Adipocyte (in vitro differentiated cells): ENCODE measurements around the gene TLE2.
A peak's percentile ranks its signal among the peaks of the same experiment; 100 is the strongest.

ENCODE experiments used
- DNase-seq: peaks from one replicate; pipeline ENCODE4 v3.0.0-alpha.2; 2015; ENCODE audit warnings: low read depth
- H3K27me3 ChIP-seq: replicated peaks from 2 replicates; pipeline ENCODE4 v1.7.0; 2013; ENCODE audit warnings: mild to moderate bottlenecking, low read length, moderate library complexity; ENCODE audit not compliant: control insufficient read depth, insufficient read depth
- H3K36me3 ChIP-seq: 2 replicates; pipeline ENCODE4 v1.7.0; 2013; ENCODE audit warnings: low read length, mild to moderate bottlenecking, moderate library complexity; ENCODE audit not compliant: control insufficient read depth, insufficient read depth, severe bottlenecking
- H3K4me1 ChIP-seq: 2 replicates; pipeline ENCODE4 v1.7.0; 2013; ENCODE audit warnings: mild to moderate bottlenecking, low read length, moderate library complexity; ENCODE audit not compliant: control insufficient read depth, insufficient read depth
- H3K4me3 ChIP-seq: 2 replicates; pipeline ENCODE4 v1.7.0; 2013; ENCODE audit warnings: mild to moderate bottlenecking, low read length, moderate library complexity
- H3K9ac ChIP-seq: 2 replicates; pipeline ENCODE4 v1.7.0; 2013; ENCODE audit warnings: mild to moderate bottlenecking, low read length, moderate library complexity
- H3K9me3 ChIP-seq: 2 replicates; pipeline ENCODE4 v1.7.0; 2013; ENCODE audit warnings: mild to moderate bottlenecking, low read length, moderate library complexity; ENCODE audit not compliant: control insufficient read depth

TLE2 gene

DNA sequence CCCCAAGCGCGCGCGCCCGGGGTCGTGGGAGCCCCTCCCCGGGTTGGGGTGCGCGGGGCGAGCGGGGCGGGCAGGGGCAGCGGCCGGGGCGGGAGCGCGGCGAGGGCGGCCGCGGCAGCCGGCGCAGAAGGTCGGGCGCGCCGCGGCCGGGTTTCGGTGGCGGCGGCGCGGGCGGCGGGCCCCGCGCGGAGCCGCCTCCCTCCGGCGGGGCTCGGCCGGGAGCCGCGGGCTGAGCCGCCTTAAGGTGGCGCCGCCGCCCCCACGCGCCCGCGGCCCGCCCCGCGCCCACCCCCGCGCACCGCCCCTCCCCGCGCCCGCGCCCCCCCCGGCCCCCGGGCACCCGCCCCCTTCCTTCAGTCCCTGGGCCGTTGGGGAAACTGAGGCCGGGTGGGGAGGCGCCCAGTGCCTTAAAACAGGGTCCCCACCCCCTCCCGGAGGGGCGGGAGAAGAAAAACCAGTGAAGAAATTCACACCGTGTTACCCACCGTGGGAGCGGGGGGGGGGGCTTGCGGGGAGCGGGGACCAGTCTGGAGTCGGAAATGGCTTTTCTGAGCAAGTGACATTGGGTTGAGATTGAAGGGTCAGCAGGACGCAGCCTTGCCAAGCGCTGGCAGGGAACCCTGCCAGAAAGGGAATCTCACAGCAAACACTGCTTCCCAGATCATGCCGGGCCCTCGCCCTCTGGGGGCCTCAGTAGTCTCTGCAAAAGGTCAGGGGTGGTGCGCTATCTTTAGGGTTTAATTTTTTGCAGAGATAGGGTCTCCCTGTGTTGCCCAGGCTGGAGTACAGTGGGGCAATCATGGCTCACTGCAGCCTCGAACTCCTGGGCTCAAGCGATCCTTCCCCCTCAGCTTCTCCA is at the start of gene TLE2:
TLE2 (minus strand) TSS at position 216 of the 859 bp plus-strand sequence. CDS start 376 bp downstream, outside the sequence.
- Histone ChIP-seq H3K4me3 (peak within 1 kb of the TSS; percentile 66), H3K9me3 (no peaks in the 10 kb centered on the region), H3K27me3 (peaks cover 27% of the 10 kb centered on the region), H3K4me1 (peaks cover under 1% of the 10 kb centered on the region), H3K9ac (peak within 1 kb of the TSS; percentile 72), H3K36me3 (no peaks in the 10 kb centered on the region)
- peak; percentile 59 for DNase-seq

DNA sequence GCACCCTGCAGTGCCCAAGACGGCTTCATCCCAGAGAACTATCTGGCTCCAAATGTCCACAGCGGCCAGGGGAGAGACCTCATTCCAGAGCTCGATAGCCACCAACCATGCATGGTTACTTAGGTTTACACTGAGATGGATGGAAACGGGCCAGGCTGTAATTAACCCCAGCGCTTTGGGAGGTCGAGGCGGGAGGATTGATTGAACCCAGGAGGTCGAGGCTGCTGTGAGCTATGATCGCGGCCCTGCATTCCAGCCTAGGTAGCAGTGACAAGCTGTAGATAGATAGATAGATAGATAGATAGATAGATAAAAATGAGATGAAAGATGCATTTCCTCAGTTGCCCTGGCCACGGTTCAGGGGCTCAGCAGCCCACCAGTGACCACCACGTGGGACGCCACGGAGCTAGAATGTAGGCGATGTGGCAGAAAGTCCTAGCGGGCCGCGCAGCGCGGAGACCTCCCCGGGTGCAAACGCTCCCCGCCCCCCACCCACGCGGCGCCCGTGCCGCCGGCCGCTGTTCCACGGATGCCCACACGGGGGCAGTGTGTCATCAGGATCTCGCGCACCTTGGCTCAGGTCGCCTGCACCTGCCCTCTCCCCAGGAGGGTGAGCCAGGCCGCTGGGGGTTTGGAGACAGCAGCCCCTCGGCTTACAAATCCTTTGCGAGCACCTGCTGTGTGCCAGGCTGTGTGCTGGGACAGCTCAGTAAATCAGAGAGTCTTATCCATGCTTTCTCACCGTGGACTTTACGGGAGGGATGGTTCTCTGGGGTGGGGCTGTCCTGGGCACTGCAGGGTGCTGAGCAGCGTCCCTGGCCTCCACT is 46.7 kb upstream of the TLE2 start:
- peak; percentile 72 for DNase-seq
- H3K4me3 ChIP-seq: peak overlapping the region; percentile 51
- no peaks in the 10 kb centered on the region for H3K9me3 ChIP-seq
- no peak overlapping the region for H3K9ac ChIP-seq
- no peaks in the 10 kb centered on the region for H3K27me3 ChIP-seq
- peaks cover 5% of the 10 kb centered on the region for H3K4me1 ChIP-seq
- H3K36me3 ChIP-seq: no peaks in the 10 kb centered on the region

DNA sequence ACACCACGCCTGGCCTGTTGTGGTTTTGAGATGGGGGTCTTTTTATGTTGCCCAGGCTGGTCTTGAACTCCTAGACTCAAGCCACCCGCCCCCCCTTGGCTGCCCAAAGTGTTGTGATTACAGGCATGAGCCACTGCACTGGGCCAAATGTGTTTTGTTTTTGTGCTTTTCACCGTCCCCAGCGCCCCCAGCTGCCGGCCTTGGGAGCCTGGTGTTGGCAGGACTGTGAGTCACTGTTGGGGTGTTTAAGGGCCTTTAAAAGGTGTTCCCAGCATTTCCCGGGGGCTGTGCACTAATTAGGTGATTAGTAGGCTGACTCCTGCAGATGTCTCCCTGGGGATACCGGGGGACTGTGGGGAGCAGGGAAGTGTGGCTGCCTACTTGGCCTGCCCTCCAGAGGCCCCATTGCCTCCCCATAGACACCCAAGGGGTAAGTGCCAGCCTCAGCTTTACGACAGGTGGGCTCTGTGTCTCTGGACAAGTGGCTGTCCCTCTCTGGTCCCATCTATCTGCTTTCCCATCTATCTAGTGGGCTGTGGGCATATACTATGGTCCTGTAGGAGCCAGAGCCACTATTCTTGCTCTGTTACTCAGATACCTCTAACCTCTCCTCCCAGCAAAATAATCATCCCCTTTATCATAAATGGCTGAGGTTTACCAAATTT is 45.0 kb upstream of the TLE2 start:
- Histone ChIP-seq H3K27me3 (no peaks in the 10 kb centered on the region), H3K4me1 (no peaks in the 10 kb centered on the region), H3K9me3 (no peaks in the 10 kb centered on the region), H3K9ac (no peak overlapping the region), H3K4me3 (no peak overlapping the region), H3K36me3 (no peaks in the 10 kb centered on the region)
- no peak for DNase-seq

DNA sequence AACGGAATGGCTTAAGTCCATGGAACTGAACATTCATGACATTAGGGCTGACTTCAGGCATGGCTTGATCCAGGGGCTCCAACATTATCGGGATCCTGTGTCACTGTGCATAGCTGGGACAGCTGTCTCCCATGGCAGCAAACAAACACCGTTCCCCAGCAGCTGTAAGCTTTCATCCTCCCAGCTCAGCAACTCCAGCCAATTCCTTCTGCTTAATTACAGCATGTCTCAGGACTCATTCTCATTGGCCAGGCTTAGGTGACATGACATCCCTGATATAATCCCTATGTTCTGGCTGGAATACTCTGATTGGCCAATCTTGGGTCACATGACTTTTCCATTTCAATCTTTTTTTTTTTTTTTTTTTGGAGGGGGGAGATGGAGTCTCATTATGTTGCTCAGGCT is 44.1 kb upstream of the TLE2 start:
- H3K9ac ChIP-seq: no peak overlapping the region
- H3K4me3 ChIP-seq: no peak overlapping the region
- H3K27me3 ChIP-seq: no peaks in the 10 kb centered on the region
- no peaks in the 10 kb centered on the region for H3K4me1 ChIP-seq
- H3K36me3 ChIP-seq: no peaks in the 10 kb centered on the region
- H3K9me3 ChIP-seq: no peaks in the 10 kb centered on the region
- peak; percentile 53 for DNase-seq

DNA sequence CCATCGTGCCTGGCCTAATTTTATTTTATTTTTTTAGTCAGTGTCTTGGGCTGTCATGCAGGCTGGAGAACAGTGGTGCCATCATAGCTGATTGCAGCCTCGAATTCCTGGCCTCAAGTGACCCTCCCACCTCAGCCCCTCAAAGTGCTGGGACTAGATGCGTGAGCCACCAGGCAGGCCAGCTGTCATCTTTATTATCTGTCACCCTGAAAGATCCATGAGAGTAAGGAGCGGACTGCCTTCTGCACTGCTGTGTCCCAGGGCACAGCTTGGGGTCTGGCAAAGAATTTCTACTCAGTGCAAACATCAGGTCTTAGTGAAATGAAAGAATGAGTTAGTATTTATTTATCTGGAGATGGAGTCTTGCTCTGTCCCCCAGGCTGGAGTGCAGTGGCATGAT is 42.7 kb upstream of the TLE2 start:
- Histone ChIP-seq H3K4me3 (no peak overlapping the region), H3K36me3 (no peaks in the 10 kb centered on the region), H3K27me3 (peaks cover 4% of the 10 kb centered on the region), H3K9me3 (no peaks in the 10 kb centered on the region), H3K9ac (no peak overlapping the region), H3K4me1 (no peaks in the 10 kb centered on the region)
- DNase-seq: no peak

DNA sequence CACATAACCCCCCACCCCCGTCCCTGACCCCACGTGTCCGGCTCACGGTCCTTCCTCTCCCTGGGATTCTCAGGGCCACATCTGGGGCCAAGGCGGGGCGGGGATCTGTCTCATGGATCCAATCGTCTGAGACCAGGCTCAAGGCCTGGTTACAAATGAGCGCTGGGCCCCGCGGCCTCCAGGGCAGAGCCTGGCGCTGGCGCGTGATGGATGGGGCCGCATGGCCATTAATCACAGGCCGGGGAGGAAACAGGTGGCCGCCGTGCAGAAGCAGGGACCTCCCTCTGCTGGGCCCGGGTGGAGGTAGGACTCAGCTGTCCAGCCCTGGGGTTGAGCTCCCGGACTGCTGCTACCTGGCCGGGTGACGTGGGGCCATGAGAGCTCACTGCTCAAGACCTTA is 39.0 kb upstream of the TLE2 start:
- no peak for DNase-seq

DNA sequence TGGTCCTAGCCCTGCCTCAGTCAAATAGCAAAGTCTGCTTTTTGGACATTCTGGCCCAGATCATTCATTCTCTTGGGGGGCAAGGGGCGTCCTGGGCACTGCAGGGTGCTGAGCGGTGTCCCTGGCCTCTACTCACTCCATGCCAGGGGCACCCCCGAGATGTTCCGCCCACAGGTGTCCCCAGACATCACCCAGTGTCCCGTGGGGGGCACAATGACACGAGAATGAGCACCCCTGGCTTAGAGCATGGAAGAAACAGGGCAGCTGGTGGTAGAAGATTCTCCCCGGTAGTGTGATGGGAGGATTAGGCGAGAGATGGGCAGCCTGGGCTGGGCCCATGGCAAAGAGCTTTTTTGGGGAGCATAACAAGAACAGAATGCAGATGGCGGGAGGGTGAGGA is 38.5 kb upstream of the TLE2 start:
- H3K27me3 ChIP-seq: peaks cover 4% of the 10 kb centered on the region
- no peaks in the 10 kb centered on the region for H3K9me3 ChIP-seq
- H3K4me1 ChIP-seq: peaks cover 2% of the 10 kb centered on the region
- H3K4me3 ChIP-seq: no peak overlapping the region
- H3K36me3 ChIP-seq: no peaks in the 10 kb centered on the region
- no peak for DNase-seq
- H3K9ac ChIP-seq: no peak overlapping the region

More for the DNA sequence above, 39.0 kb upstream of the TLE2 start:
- H3K4me1 ChIP-seq: no peaks in the 10 kb centered on the region
- H3K36me3 ChIP-seq: no peaks in the 10 kb centered on the region
- peaks cover 4% of the 10 kb centered on the region for H3K27me3 ChIP-seq
- H3K9ac ChIP-seq: no peak overlapping the region
- H3K9me3 ChIP-seq: no peaks in the 10 kb centered on the region
- no peak overlapping the region for H3K4me3 ChIP-seq

DNA sequence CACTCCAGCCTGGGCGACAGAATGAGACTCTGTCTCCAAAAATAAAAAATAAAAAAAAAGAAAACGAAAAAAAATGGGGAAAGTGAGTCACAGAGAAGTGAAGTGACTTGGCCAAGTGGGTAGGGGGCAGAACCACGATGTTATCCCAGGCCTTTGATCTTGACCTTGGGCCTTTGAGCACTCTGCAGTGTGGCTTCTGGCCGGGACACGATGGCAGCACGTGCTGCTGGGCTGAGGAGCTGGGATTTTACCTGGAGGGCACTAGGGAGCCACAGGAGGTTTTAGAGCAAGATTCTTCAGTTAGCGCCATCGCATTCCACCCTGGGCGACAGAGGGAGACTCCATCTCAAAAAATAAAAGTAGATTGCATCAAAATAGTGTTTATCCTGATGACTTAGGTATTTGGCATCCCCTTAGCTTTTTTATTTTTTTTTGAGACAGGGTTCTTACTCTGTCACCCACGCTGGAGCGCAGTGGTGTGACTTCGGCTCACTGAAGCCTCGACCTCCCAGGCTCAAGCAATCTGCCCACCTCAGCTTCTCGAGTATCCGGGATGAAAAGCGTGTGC is 37.5 kb upstream of the TLE2 start:
- H3K27me3 ChIP-seq: peaks cover 4% of the 10 kb centered on the region
- no peak for DNase-seq
- H3K4me1 ChIP-seq: peaks cover 2% of the 10 kb centered on the region
- no peak overlapping the region for H3K4me3 ChIP-seq
- no peaks in the 10 kb centered on the region for H3K9me3 ChIP-seq
- H3K9ac ChIP-seq: no peak overlapping the region
- no peaks in the 10 kb centered on the region for H3K36me3 ChIP-seq

DNA sequence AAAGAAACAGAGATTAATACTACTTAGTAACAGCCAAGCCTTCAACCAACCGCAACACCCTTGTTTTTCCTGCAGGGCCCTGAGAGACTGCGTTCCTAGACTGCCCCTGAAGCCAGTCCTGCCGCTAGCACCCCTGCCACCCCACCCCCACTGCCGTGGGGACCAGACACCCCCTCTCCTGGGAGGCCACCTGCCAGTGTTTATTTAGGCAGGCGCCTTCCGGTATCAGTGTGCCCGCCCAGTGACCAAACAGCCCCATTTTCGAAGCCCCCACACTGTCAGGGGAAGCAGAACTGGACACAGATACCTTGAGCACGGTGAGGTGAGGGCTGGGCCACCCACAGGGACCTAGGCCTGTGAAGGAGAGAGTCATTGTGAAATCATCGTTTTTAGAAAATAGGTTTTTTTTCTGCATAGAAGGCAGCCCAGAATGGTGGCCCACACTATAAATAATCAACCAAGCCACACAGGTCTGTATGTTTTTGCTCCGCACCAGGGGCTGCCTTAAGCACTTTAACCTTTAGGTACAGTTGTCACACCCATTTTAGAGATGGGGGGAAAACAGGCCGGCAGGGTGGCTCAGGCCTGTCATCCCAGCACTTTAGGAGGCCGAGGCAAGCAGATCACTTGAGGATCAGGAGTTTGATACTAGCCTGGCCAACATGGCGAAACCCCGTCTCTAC is 36.7 kb upstream of the TLE2 start:
- Histone ChIP-seq H3K27me3 (peaks cover 4% of the 10 kb centered on the region), H3K4me1 (peaks cover 5% of the 10 kb centered on the region), H3K36me3 (no peaks in the 10 kb centered on the region), H3K4me3 (no peak overlapping the region), H3K9ac (no peak overlapping the region), H3K9me3 (no peaks in the 10 kb centered on the region)
- DNase-seq: no peak

DNA sequence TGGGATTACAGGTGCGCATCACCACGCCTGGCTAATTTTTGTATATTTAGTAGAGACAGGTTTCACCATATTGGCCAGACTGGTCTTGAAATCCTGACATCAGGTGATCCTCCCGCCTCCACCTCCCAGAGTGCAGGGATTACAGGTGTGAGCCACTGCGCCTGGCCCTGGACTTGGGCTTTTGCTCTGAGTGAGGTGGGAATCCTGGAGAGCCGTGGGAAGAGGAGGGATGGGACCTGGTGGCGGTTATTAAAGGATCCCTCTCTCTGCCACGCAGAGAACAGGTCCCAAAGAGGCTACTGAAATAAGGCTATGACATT is 34.9 kb upstream of the TLE2 start:
- H3K36me3 ChIP-seq: peaks cover 9% of the 10 kb centered on the region
- peaks cover 4% of the 10 kb centered on the region for H3K27me3 ChIP-seq
- no peak overlapping the region for H3K9ac ChIP-seq
- DNase-seq: no peak
- peaks cover 9% of the 10 kb centered on the region for H3K4me1 ChIP-seq
- H3K4me3 ChIP-seq: no peak overlapping the region
- H3K9me3 ChIP-seq: no peaks in the 10 kb centered on the region
